H1 (cell line): Measurements from ENCODE around the gene SERPINB2. TPM values are rescaled to one million over a fixed set of nuclear protein-coding genes. Genes with fewer than 3 reads are reported as not detected.

ENCODE experiments used
- CTCF ChIA-PET: fragments of 300-600 bp; sonication (Branson Sonifier 250); formaldehyde crosslinking; loops from one replicate; lab custom pipeline; 2021; ENCODE audit not compliant: partially characterized antibody; lab: Charles Lee
- POLR2A ChIA-PET: fragments of 300-600 bp; sonication (Branson Sonifier 250); formaldehyde crosslinking; loops from one replicate; lab custom pipeline; 2021; ENCODE audit warnings: inconsistent platforms; ENCODE audit not compliant: partially characterized antibody; lab: Charles Lee
- DNase-seq, 2 experiments: peaks; one replicate each; pipeline versions ENCODE4 v3.0.0 to v3.0.0-alpha.2; 2010 to 2022; ENCODE audit warnings: low spot score in 2 of 2, low read depth in 1 of 2, mixed read lengths in 1 of 2
- FAIRE-seq: peaks from 2 replicates; lab custom pipeline; 2011; peaks lifted over from hg19 to GRCh38; lab: Jason Lieb, UNC
- H2AFZ ChIP-seq: 2 replicates; pipeline ENCODE4 v1.8.1; 2012; ENCODE audit warnings: low read length, inconsistent platforms
- H2AK5ac ChIP-seq: 2 replicates; pipeline ENCODE4 v1.6.1; 2013; ENCODE audit warnings: low read depth, low read length
- H2BK120ac ChIP-seq: replicated peaks from 2 replicates; pipeline ENCODE3; 2013; ENCODE audit warnings: low read depth, low read length, inconsistent platforms
- H2BK12ac ChIP-seq: 2 replicates; pipeline ENCODE4 v1.6.1; 2013; ENCODE audit warnings: low read depth, low read length
- H2BK15ac ChIP-seq: 2 replicates; pipeline ENCODE4 v1.6.1; 2013; ENCODE audit warnings: low read length
- H2BK20ac ChIP-seq: 2 replicates; pipeline ENCODE4 v1.6.1; 2013; ENCODE audit warnings: low read length
- H2BK5ac ChIP-seq: 2 replicates; pipeline ENCODE4 v1.6.1; 2013; ENCODE audit warnings: low read depth, low read length
- H3K14ac ChIP-seq: 2 replicates; pipeline ENCODE4 v1.6.1; 2013; ENCODE audit warnings: inconsistent platforms; ENCODE audit not compliant: insufficient read length
- H3K18ac ChIP-seq: 2 replicates; pipeline ENCODE4 v1.6.1; 2013; ENCODE audit warnings: low read length; ENCODE audit errors: extremely low read depth
- H3K23ac ChIP-seq: 2 replicates; pipeline ENCODE4 v1.6.1; 2013; ENCODE audit warnings: inconsistent platforms; ENCODE audit not compliant: insufficient read length
- H3K23me2 ChIP-seq: 2 replicates; pipeline ENCODE4 v1.6.1; 2013; ENCODE audit warnings: low read depth, low read length
- H3K27ac ChIP-seq: 2 replicates; pipeline ENCODE4 v1.6.1; 2011; ENCODE audit warnings: low read depth, low read length, inconsistent platforms
- H3K27me3 ChIP-seq, 4 experiments: replicated peaks in 1 of 4; 1 replicate in 1 of 4; 2 replicates in 3 of 4; pipeline versions ENCODE4 v1.6.1 to v1.8.1; 2011 to 2013; ENCODE audit warnings: low read length in 3 of 4, mild to moderate bottlenecking in 3 of 4, inconsistent platforms in 2 of 4, mixed read lengths in 2 of 4, moderate library complexity in 1 of 4; ENCODE audit not compliant: control insufficient read depth in 3 of 4, insufficient read depth in 3 of 4; ENCODE audit errors: extremely low read depth in 1 of 4
- H3K36me3 ChIP-seq, 4 experiments: 2 replicates each; pipeline versions ENCODE4 v1.6.1 to v1.8.1; 2011 to 2013; ENCODE audit warnings: mild to moderate bottlenecking in 4 of 4, low read length in 3 of 4, moderate library complexity in 2 of 4, control low read depth in 1 of 4, inconsistent platforms in 1 of 4; ENCODE audit not compliant: insufficient read depth in 4 of 4, control insufficient read depth in 2 of 4
- H3K4ac ChIP-seq: replicated peaks from 2 replicates; pipeline ENCODE3; 2013; ENCODE audit warnings: low read length, low read depth, mixed read lengths, inconsistent platforms; ENCODE audit not compliant: insufficient read length
- H3K4me1 ChIP-seq, 4 experiments: replicated peaks in 1 of 4; 1 replicate in 1 of 4; 2 replicates in 3 of 4; pipeline versions ENCODE4 v1.6.1 to v1.8.1; 2011 to 2013; ENCODE audit warnings: low read length in 3 of 4, inconsistent platforms in 2 of 4, mixed read lengths in 1 of 4; ENCODE audit not compliant: insufficient read depth in 4 of 4, control insufficient read depth in 3 of 4
- H3K4me2 ChIP-seq, 2 experiments: 2 replicates each; pipeline versions ENCODE4 v1.6.1 to v1.8.1; 2011 to 2013; ENCODE audit warnings: low read depth in 2 of 2, low read length in 2 of 2, control low read depth in 1 of 2, inconsistent platforms in 1 of 2, mild to moderate bottlenecking in 1 of 2; ENCODE audit not compliant: insufficient read depth in 1 of 2
- H3K4me3 ChIP-seq, 4 experiments: fragments of 200-600, 300-600 bp in 1 of 4; sonication (generic), shearing (Covaris generic), sonication (Bioruptor Twin) in 1 of 4; 2 replicates each; pipeline versions ENCODE4 v1.5.1 to v1.8.1; 2011 to 2016; ENCODE audit warnings: low read length in 4 of 4, low read depth in 3 of 4, control low read depth in 2 of 4, inconsistent platforms in 2 of 4, mild to moderate bottlenecking in 2 of 4, mixed read lengths in 1 of 4, moderate library complexity in 1 of 4; ENCODE audit not compliant: insufficient read depth in 2 of 4; ENCODE audit errors: extremely low read depth in 1 of 4
- H3K56ac ChIP-seq: replicated peaks from 2 replicates; pipeline ENCODE3; 2013; ENCODE audit warnings: low read depth, mild to moderate bottlenecking, mixed read lengths, low read length, inconsistent platforms; ENCODE audit not compliant: insufficient read length
- H3K79me1 ChIP-seq: 2 replicates; pipeline ENCODE4 v1.6.1; 2013; ENCODE audit warnings: low read depth, low read length, control low read depth
- H3K79me2 ChIP-seq, 2 experiments: 2 replicates each; pipeline versions ENCODE4 v1.6.1 to v1.8.1; 2012 to 2013; ENCODE audit warnings: low read length in 2 of 2, mild to moderate bottlenecking in 2 of 2, inconsistent platforms in 1 of 2; ENCODE audit not compliant: insufficient read depth in 2 of 2, control insufficient read depth in 1 of 2
- H3K9ac ChIP-seq, 4 experiments: replicated peaks in 1 of 4; 1 replicate in 1 of 4; 2 replicates in 3 of 4; pipeline versions ENCODE4 v1.6.1 to v1.8.1; 2011 to 2013; ENCODE audit warnings: low read depth in 3 of 4, low read length in 3 of 4, control low read depth in 2 of 4, mild to moderate bottlenecking in 2 of 4, moderate library complexity in 2 of 4, inconsistent platforms in 1 of 4; ENCODE audit errors: extremely low read depth in 1 of 4
- H3K9me3 ChIP-seq, 2 experiments: 2 replicates each; pipeline versions ENCODE4 v1.6.1 to v1.8.1; 2012 to 2013; ENCODE audit warnings: mild to moderate bottlenecking in 2 of 2, moderate library complexity in 2 of 2, control low read depth in 1 of 2, inconsistent platforms in 1 of 2, low read depth in 1 of 2, low read length in 1 of 2, mixed read lengths in 1 of 2; ENCODE audit not compliant: insufficient read depth in 2 of 2
- H4K20me1 ChIP-seq, 2 experiments: replicated peaks in 1 of 2; 2 replicates each; pipeline versions ENCODE3 to v1.8.1; 2011 to 2013; ENCODE audit warnings: inconsistent platforms in 2 of 2, low read length in 2 of 2, mild to moderate bottlenecking in 1 of 2; ENCODE audit not compliant: insufficient read depth in 2 of 2, control insufficient read depth in 1 of 2
- H4K5ac ChIP-seq: 2 replicates; pipeline ENCODE4 v1.6.1; 2013; ENCODE audit warnings: low read length, low read depth, mixed read lengths, inconsistent platforms; ENCODE audit not compliant: insufficient read length
- H4K8ac ChIP-seq: 2 replicates; pipeline ENCODE4 v1.8.0; 2013; ENCODE audit warnings: mild to moderate bottlenecking, moderate library complexity, low read length, inconsistent platforms; ENCODE audit not compliant: insufficient read depth; ENCODE audit errors: extremely low read depth
- H4K91ac ChIP-seq: replicated peaks from 2 replicates; pipeline ENCODE3; 2013; ENCODE audit warnings: low read length, mixed read lengths, inconsistent platforms; ENCODE audit not compliant: insufficient read length
- SP1 ChIP-seq: IDR thresholded peaks from 2 replicates; pipeline ENCODE4 v1.6.1; 2011; ENCODE audit warnings: low read depth, low read length
- SP4 ChIP-seq: IDR thresholded peaks from 2 replicates; pipeline ENCODE4 v1.6.1; 2012; ENCODE audit warnings: low read length, inconsistent platforms
- TEAD4 ChIP-seq: IDR thresholded peaks from 2 replicates; pipeline ENCODE4 v1.6.1; 2012; ENCODE audit warnings: low read depth, low read length, inconsistent platforms, mixed read lengths
- WGBS, 2 experiments: shearing (Covaris generic) in 1 of 2; methylation state at CpG; one replicate each; pipeline versions ENCODE4 v1.1.6 to v1.1.7; 2013 to 2015; ENCODE audit warnings: low lambda C conversion rate in 2 of 2, mixed read lengths in 2 of 2, inconsistent platforms in 1 of 2, low coverage in 1 of 2, missing lambda C conversion rate in 1 of 2; ENCODE audit not compliant: insufficient replicate concordance in 2 of 2, insufficient coverage in 1 of 2, insufficient read length in 1 of 2; ENCODE audit errors: extremely low coverage in 1 of 2, missing lambda C conversion rate in 1 of 2; 5-methylcytosine and 5-hydroxymethylcytosine counted together
- polyA plus RNA-seq, 7 experiments: library from polyadenylated mRNA; depleted of rRNA in 3 of 7; stranded (reverse) in 5 of 7; unstranded in 2 of 7; fragments of >200 nt in 5 of 7; fragments of 200-250 nt in 2 of 7; gene quantifications; 1 replicate in 5 of 7; 2 replicates in 1 of 7; 4 replicates in 1 of 7; pipeline versions ENCODE4 v1.2.1 to v1.2.3, GENCODE V29; 2011 to 2013; ENCODE audit warnings: missing spikeins in 2 of 7, mixed read lengths in 2 of 7
- total RNA-seq: library from RNA; stranded (reverse); fragmentation: NEBNext Ultra II Directional; extraction: Animal tissue kit (Norgen Biotek cat#: 25700); gene quantifications from 2 replicates; pipeline ENCODE4 v1.2.1, GENCODE V29; 2021

The SERPINB2 gene
- total and polyA plus RNA-seq, 2 of the 8 experiments (the other 6 are each of a cell fraction or from before 2014, with no cell fraction given), result not detected

GRCh38 chr18:63940008-63940407 lies 52.5 kb downstream of the SERPINB2 start:
- no peak overlapping the region for H2BK20ac ChIP-seq
- TF ChIP-seq TEAD4, result no peak
- no peak for TF ChIP-seq SP4
- TF ChIP-seq SP1, result no peak
- H3K4me1 ChIP-seq, result 0 out of 7 replicates have a peak, but pooled peaks cover 0 to 3% (median 0%) of the 10 kb centered on the region in 4 experiments
- H3K36me3 ChIP-seq, result no peaks in the 10 kb centered on the region
- no peak overlapping the region for H3K9ac ChIP-seq
- H3K14ac ChIP-seq, result no peak overlapping the region
- H3K79me1 ChIP-seq, result no peaks in the 10 kb centered on the region
- no peak overlapping the region for H2BK15ac ChIP-seq
- no peak for DNase-seq
- H3K4me3 ChIP-seq, result no peak overlapping the region
- 95% methylated on average over 8 of the region's 8 CpGs; no CpG with 5 or more reads in 1 of the 2 experiments for WGBS, 2 experiments
- H3K18ac ChIP-seq, result no peak overlapping the region
- no peak overlapping the region for H4K91ac ChIP-seq
- no peak overlapping the region for H4K8ac ChIP-seq
- FAIRE-seq, result no peak
- H3K27me3 ChIP-seq, result peaks cover 0 to 19% (median 13%) of the 10 kb centered on the region in 4 experiments; a peak in 6 of 7 replicates
- no peak overlapping the region for H3K27ac ChIP-seq
- H3K23me2 ChIP-seq, result peaks cover 8% of the 10 kb centered on the region; the same call in 1 of the 2 replicates
- H2BK5ac ChIP-seq, result no peak overlapping the region
- H2BK120ac ChIP-seq, result no peak overlapping the region
- no peaks in the 10 kb centered on the region for H3K79me2 ChIP-seq
- H2AK5ac ChIP-seq, result no peak overlapping the region
- no peak overlapping the region for H4K5ac ChIP-seq
- no peak overlapping the region for H3K23ac ChIP-seq
- H3K9me3 ChIP-seq, result no peaks in the 10 kb centered on the region
- H2AFZ ChIP-seq, result peak overlapping the region; percentile 62; the same call in 1 of the 2 replicates
- no peak overlapping the region for H2BK12ac ChIP-seq
- no peak overlapping the region for H3K4me2 ChIP-seq
- ChIA-PET CTCF (interaction anchor here (1.1 to 2.9 kb wide), 4 partner anchors 15 to 98 kb away, joined by 3 to 10 read pairs (median 6); no protein-coding TSS in a partner anchor), POLR2A (no interaction called here)
- no peaks in the 10 kb centered on the region for H4K20me1 ChIP-seq
- no peak overlapping the region for H3K4ac ChIP-seq
- H3K56ac ChIP-seq, result no peak overlapping the region
